Osteoblast (primary cell): Measurements from ENCODE around the gene RNF145. TPM values are rescaled to one million over a fixed set of nuclear protein-coding genes. Genes with fewer than 3 reads are reported as not detected.
"Not testable (repeated sequence)": the region's sequence is repeated elsewhere in the genome, so short reads cannot be mapped to it uniquely, and the experiment has no call there.

Experiments
- DNase-seq: peaks from one replicate; pipeline ENCODE4 v3.0.0; 2011; ENCODE audit warnings: low spot score, mixed read lengths; ENCODE audit not compliant: insufficient read length; ENCODE audit errors: missing footprints
- H2AFZ ChIP-seq: 2 replicates; pipeline ENCODE4 v1.6.0; 2011; ENCODE audit warnings: mild to moderate bottlenecking, low read length
- H3K27ac ChIP-seq: 2 replicates; pipeline ENCODE4 v1.5.1; 2011; ENCODE audit warnings: mild to moderate bottlenecking, low read depth, low read length, moderate library complexity
- H3K27me3 ChIP-seq: 2 replicates; pipeline ENCODE4 v1.6.0; 2012; ENCODE audit warnings: mild to moderate bottlenecking, control low read depth, inconsistent platforms, low read length, moderate library complexity; ENCODE audit not compliant: insufficient read depth
- H3K36me3 ChIP-seq: 2 replicates; pipeline ENCODE4 v1.5.1; 2011; ENCODE audit warnings: mild to moderate bottlenecking, low read length, control low read depth, moderate library complexity; ENCODE audit not compliant: insufficient read depth
- H3K4me1 ChIP-seq: 2 replicates; pipeline ENCODE4 v1.5.1; 2011; ENCODE audit warnings: mild to moderate bottlenecking, low read length, control low read depth, moderate library complexity; ENCODE audit not compliant: insufficient read depth
- H3K4me2 ChIP-seq: 2 replicates; pipeline ENCODE4 v1.6.0; 2011; ENCODE audit warnings: mild to moderate bottlenecking, low read length; ENCODE audit not compliant: insufficient read depth
- H3K4me3 ChIP-seq: fragments of 200-600 bp; sonication (generic); 3 replicates; pipeline ENCODE4 v1.5.1; 2012; ENCODE audit warnings: mild to moderate bottlenecking, low read length, inconsistent platforms; ENCODE audit not compliant: insufficient read depth
- H3K79me2 ChIP-seq: 2 replicates; pipeline ENCODE4 v1.6.0; 2012; ENCODE audit warnings: mild to moderate bottlenecking, low read length, control low read depth, inconsistent platforms; ENCODE audit not compliant: insufficient read depth
- H3K9me3 ChIP-seq: 2 replicates; pipeline ENCODE4 v1.5.1; 2011; ENCODE audit warnings: low read depth, low read length, control low read depth
- H4K20me1 ChIP-seq: 2 replicates; pipeline ENCODE4 v1.6.0; 2012; ENCODE audit warnings: mild to moderate bottlenecking, low read length, control low read depth; ENCODE audit not compliant: insufficient read depth
- CTCF ChIP-seq: IDR thresholded peaks from 2 replicates; pipeline ENCODE4 v1.5.1; 2011; ENCODE audit warnings: mild to moderate bottlenecking, low read depth, low read length, moderate library complexity; ENCODE audit errors: extremely low read depth
- total RNA-seq: library from RNA; depleted of rRNA; stranded (reverse); fragments of >200 nt; gene quantifications from 2 replicates; pipeline ENCODE4 v1.2.3, GENCODE V29; 2012

The RNF145 gene
- total RNA-seq, 1 donor, result 38.4 TPM

- Histone ChIP-seq H3K4me1 (no peaks in the 10 kb centered on the region), H3K9me3 (peaks cover 2% of the 10 kb centered on the region), H3K27ac (no peak overlapping the region), H3K36me3 (no peaks in the 10 kb centered on the region), H3K4me3 (no peak overlapping the region), H4K20me1 (no peaks in the 10 kb centered on the region), H3K4me2 (no peak overlapping the region), H3K27me3 (no peaks in the 10 kb centered on the region), H2AFZ (no peak overlapping the region), H3K79me2 (no peaks in the 10 kb centered on the region)
- TF ChIP-seq CTCF, result no peak
- DNase-seq, result no peak
Measured at GRCh38 chr5:159123189-159123588, 86.2 kb downstream of the RNF145 start.

- Histone ChIP-seq H2AFZ (peak overlapping the region; percentile 89), H3K27ac (no peak overlapping the region), H3K4me1 (no peaks in the 10 kb centered on the region), H3K27me3 (no peaks in the 10 kb centered on the region), H3K9me3 (peaks cover 2% of the 10 kb centered on the region), H4K20me1 (no peaks in the 10 kb centered on the region), H3K4me2 (no peak overlapping the region), H3K36me3 (no peaks in the 10 kb centered on the region), H3K4me3 (no peak overlapping the region), H3K79me2 (no peaks in the 10 kb centered on the region)
- DNase-seq, result no peak
- no peak for TF ChIP-seq CTCF
Measured at GRCh38 chr5:159121061-159121460, 88.3 kb downstream of the RNF145 start.

GRCh38 chr5:159120446-159120845, 88.9 kb downstream of the RNF145 start:
- H3K4me2 ChIP-seq, result peak overlapping the region; percentile 70
- peak overlapping the region; percentile 51 for H3K4me3 ChIP-seq
- no peaks in the 10 kb centered on the region for H3K27me3 ChIP-seq
- H4K20me1 ChIP-seq, result no peaks in the 10 kb centered on the region
- H3K27ac ChIP-seq, result no peak overlapping the region
- peak overlapping the region; percentile 89 for H2AFZ ChIP-seq
- H3K9me3 ChIP-seq, result peaks cover under 1% of the 10 kb centered on the region
- DNase-seq, result no peak
- TF ChIP-seq CTCF, result no peak
- H3K36me3 ChIP-seq, result no peaks in the 10 kb centered on the region
- H3K4me1 ChIP-seq, result no peaks in the 10 kb centered on the region
- H3K79me2 ChIP-seq, result no peaks in the 10 kb centered on the region

GRCh38 chr5:159119842-159120241, 89.5 kb downstream of the RNF145 start:
- not testable (repeated sequence) for H3K79me2 ChIP-seq, H3K4me3 ChIP-seq, H3K27me3 ChIP-seq, H4K20me1 ChIP-seq, H3K4me1 ChIP-seq, DNase-seq, H3K9me3 ChIP-seq, H3K36me3 ChIP-seq, H3K27ac ChIP-seq
- H2AFZ ChIP-seq, result peak overlapping the region; percentile 89
- peak overlapping the region; percentile 70 for H3K4me2 ChIP-seq

- not testable (repeated sequence) for DNase-seq, H4K20me1 ChIP-seq, H3K27me3 ChIP-seq, H3K27ac ChIP-seq, H3K4me3 ChIP-seq, H2AFZ ChIP-seq, H3K4me2 ChIP-seq, H3K79me2 ChIP-seq, H3K36me3 ChIP-seq, H3K4me1 ChIP-seq, H3K9me3 ChIP-seq
Measured at GRCh38 chr5:159118958-159119659, 90.2 kb downstream of the RNF145 start.
